NCI-H69 (cell line): Measurements from ENCODE around the gene B3GNT8.
"Not testable (repeated sequence)": the region's sequence is repeated elsewhere in the genome, so short reads cannot be mapped to it uniquely, and the experiment has no call there.

Experiments
- DNase-seq: peaks from one replicate; lab custom pipeline; 2025; lab: John Stamatoyannopoulos, UW

B3GNT8 gene

GRCh38 chr19:41413947-41414346 lies 13.2 kb downstream of the B3GNT8 start:
- DNase-seq: no peak

- DNase-seq: no peak
These were observed 14.2 kb downstream of the B3GNT8 start for GRCh38 chr19:41412953-41413352.

GRCh38 chr19:41411968-41412265 lies 15.3 kb downstream of the B3GNT8 start:
- DNase-seq: no peak

- no peak for DNase-seq
These were observed 15.8 kb downstream of the B3GNT8 start for GRCh38 chr19:41411100-41411967.

- DNase-seq: no peak
These were observed 16.7 kb downstream of the B3GNT8 start for GRCh38 chr19:41410336-41411054.

- DNase-seq: peak; percentile 58
These were observed 17.9 kb downstream of the B3GNT8 start for GRCh38 chr19:41409288-41409687.

- DNase-seq: not testable (repeated sequence)
These were observed 18.3 kb downstream of the B3GNT8 start for GRCh38 chr19:41408846-41409245.

GRCh38 chr19:41408256-41408655 lies 18.9 kb downstream of the B3GNT8 start:
- DNase-seq: peak; percentile 37

- DNase-seq: no peak
These were observed 19.9 kb downstream of the B3GNT8 start for GRCh38 chr19:41407271-41407670.

- DNase-seq: no peak
These were observed 21.4 kb downstream of the B3GNT8 start for GRCh38 chr19:41405776-41406175.

- DNase-seq: peak; percentile 15
These were observed 23.8 kb downstream of the B3GNT8 start for GRCh38 chr19:41403181-41403970.

- no peak for DNase-seq
These were observed 25.2 kb downstream of the B3GNT8 start for GRCh38 chr19:41402010-41402409.

- DNase-seq: no peak
These were observed 25.7 kb downstream of the B3GNT8 start for GRCh38 chr19:41401483-41401882.

- no peak for DNase-seq
These were observed 27.6 kb downstream of the B3GNT8 start for GRCh38 chr19:41399525-41399924.

- no peak for DNase-seq
These were observed 28.1 kb downstream of the B3GNT8 start for GRCh38 chr19:41399091-41399490.

- no peak for DNase-seq
These were observed 28.6 kb downstream of the B3GNT8 start for GRCh38 chr19:41398598-41398997.

GRCh38 chr19:41398050-41398418 lies 29.1 kb downstream of the B3GNT8 start:
- no peak for DNase-seq

GRCh38 chr19:41397086-41398049 lies 29.8 kb downstream of the B3GNT8 start, which contains the start of the genes BCKDHA and EXOSC5:
TSS of gene BCKDHA (plus strand) at chr19:41397818. CDS start at chr19:41397828, 10 bp downstream.
TSS of gene EXOSC5 (minus strand) at chr19:41397359. CDS start at chr19:41397328, 31 bp downstream.
- DNase-seq: peak; percentile 100

GRCh38 chr19:41395355-41395754 lies 31.8 kb downstream of the B3GNT8 start:
- no peak for DNase-seq

GRCh38 chr19:41392775-41393174 lies 34.4 kb downstream of the B3GNT8 start:
- DNase-seq: no peak

GRCh38 chr19:41391618-41392017 lies 35.6 kb downstream of the B3GNT8 start:
- DNase-seq: no peak
